ENCODE results near the gene NEUROD4. TPM values are rescaled to one million over a fixed set of nuclear protein-coding genes. Genes with fewer than 3 reads are reported as not detected.

The NEUROD4 gene
- total RNA-seq, 2 donors from 2014 or later: not detected

- DNase-seq (no peak), ATAC-seq (peak; percentile 75 to 81)
- intact Hi-C loops (cut with DNase I): loop anchor here (2.0 to 10.0 kb wide), 3 partner anchors 74 to 621 kb away; no protein-coding TSS in a partner anchor
These were observed 26.5 kb upstream of the NEUROD4 start for GRCh38 chr12:54993181-54993835.

- intact Hi-C loops (cut with DNase I): loop anchor here in 1 of 2 donors (10.0 kb wide), 1 partner anchor 619 kb away; no protein-coding TSS in a partner anchor
- no peak for ATAC-seq
- no peak for DNase-seq
These were observed 23.6 kb upstream of the NEUROD4 start for GRCh38 chr12:54996205-54996604.

GRCh38 chr12:54997929-54998522 lies 21.7 kb upstream of the NEUROD4 start:
- no peak for DNase-seq
- ATAC-seq: no peak
- intact Hi-C loops (cut with DNase I): loop anchor here in 1 of 2 donors (10.0 kb wide), 1 partner anchor 617 kb away; no protein-coding TSS in a partner anchor

- intact Hi-C loops (cut with DNase I): loop anchor here in 1 of 2 donors (10.0 kb wide), 1 partner anchor 616 kb away; no protein-coding TSS in a partner anchor
- ATAC-seq (no peak), DNase-seq (no peak)
These were observed 20.7 kb upstream of the NEUROD4 start for GRCh38 chr12:54998958-54999510.

- intact Hi-C loops (cut with DNase I): no loop called here
- DNase-seq: no peak
- no peak for ATAC-seq
These were observed 18.4 kb upstream of the NEUROD4 start for GRCh38 chr12:55001198-55001868.

GRCh38 chr12:55002355-55002754 lies 17.4 kb upstream of the NEUROD4 start:
- ATAC-seq: no peak
- intact Hi-C loops (cut with DNase I): no loop called here
- no peak for DNase-seq

- DNase-seq (no peak), ATAC-seq (no peak)
- intact Hi-C loops (cut with DNase I): no loop called here
These were observed 10.7 kb upstream of the NEUROD4 start for GRCh38 chr12:55008944-55009585.

GRCh38 chr12:55017416-55017925 lies 2.3 kb upstream of the NEUROD4 start:
- intact Hi-C loops (cut with DNase I): no loop called here
- ATAC-seq (no peak), DNase-seq (no peak)

- DNase-seq (no peak), ATAC-seq (no peak)
- intact Hi-C loops (cut with DNase I): no loop called here
These were observed 4.8 kb downstream of the NEUROD4 start for GRCh38 chr12:55024575-55024974.

GRCh38 chr12:55025508-55025907 lies 5.7 kb downstream of the NEUROD4 start:
- ATAC-seq (no peak), DNase-seq (no peak)
- intact Hi-C loops (cut with DNase I): no loop called here

- ATAC-seq (no peak), DNase-seq (no peak)
- intact Hi-C loops (cut with DNase I): no loop called here
These were observed 14.4 kb downstream of the NEUROD4 start for GRCh38 chr12:55034218-55034617.

- DNase-seq: no peak
- no peak for ATAC-seq
- intact Hi-C loops (cut with DNase I): no loop called here
These were observed 16.7 kb downstream of the NEUROD4 start for GRCh38 chr12:55036326-55037115.

GRCh38 chr12:55037351-55037987 lies 17.7 kb downstream of the NEUROD4 start:
- no peak for DNase-seq
- ATAC-seq: no peak
- intact Hi-C loops (cut with DNase I): no loop called here

- intact Hi-C loops (cut with DNase I): no loop called here
- no peak for DNase-seq
- ATAC-seq: no peak
These were observed 19.9 kb downstream of the NEUROD4 start for GRCh38 chr12:55039395-55040354.

GRCh38 chr12:55041345-55042055 lies 21.7 kb downstream of the NEUROD4 start:
- ATAC-seq: no peak
- DNase-seq: no peak
- intact Hi-C loops (cut with DNase I): no loop called here

- no peak for ATAC-seq
- no peak for DNase-seq
- intact Hi-C loops (cut with DNase I): no loop called here
These were observed 23.8 kb downstream of the NEUROD4 start for GRCh38 chr12:55043542-55043941.

All from left cardiac atrium (tissue), 4 donors.